ENCODE measurements around the gene CCL23.

The CCL23 gene

GRCh38 chr17:36057911-36058310, 40.1 kb upstream of the CCL23 start:
- H3K4me3 ChIP-seq (ENCODE audit: low read depth, low read length), result no peak overlapping the region
- DNase-seq, result no peak
- H3K9me3 ChIP-seq (ENCODE audit: severe bottlenecking), result no peaks in the 10 kb centered on the region
- H3K27me3 ChIP-seq (ENCODE audit: insufficient read depth, low read depth, severe bottlenecking), result no peaks in the 10 kb centered on the region
- H3K27ac ChIP-seq, result no peak overlapping the region
- TF ChIP-seq, protein P1, sequence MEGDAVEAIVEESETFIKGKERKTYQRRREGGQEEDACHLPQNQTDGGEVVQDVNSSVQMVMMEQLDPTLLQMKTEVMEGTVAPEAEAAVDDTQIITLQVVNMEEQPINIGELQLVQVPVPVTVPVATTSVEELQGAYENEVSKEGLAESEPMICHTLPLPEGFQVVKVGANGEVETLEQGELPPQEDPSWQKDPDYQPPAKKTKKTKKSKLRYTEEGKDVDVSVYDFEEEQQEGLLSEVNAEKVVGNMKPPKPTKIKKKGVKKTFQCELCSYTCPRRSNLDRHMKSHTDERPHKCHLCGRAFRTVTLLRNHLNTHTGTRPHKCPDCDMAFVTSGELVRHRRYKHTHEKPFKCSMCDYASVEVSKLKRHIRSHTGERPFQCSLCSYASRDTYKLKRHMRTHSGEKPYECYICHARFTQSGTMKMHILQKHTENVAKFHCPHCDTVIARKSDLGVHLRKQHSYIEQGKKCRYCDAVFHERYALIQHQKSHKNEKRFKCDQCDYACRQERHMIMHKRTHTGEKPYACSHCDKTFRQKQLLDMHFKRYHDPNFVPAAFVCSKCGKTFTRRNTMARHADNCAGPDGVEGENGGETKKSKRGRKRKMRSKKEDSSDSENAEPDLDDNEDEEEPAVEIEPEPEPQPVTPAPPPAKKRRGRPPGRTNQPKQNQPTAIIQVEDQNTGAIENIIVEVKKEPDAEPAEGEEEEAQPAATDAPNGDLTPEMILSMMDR (IDR thresholded peaks at IDR 0.05; ENCODE audit: low read depth, low read length), result no peak
- no peaks in the 10 kb centered on the region for H3K36me3 ChIP-seq

DNA sequence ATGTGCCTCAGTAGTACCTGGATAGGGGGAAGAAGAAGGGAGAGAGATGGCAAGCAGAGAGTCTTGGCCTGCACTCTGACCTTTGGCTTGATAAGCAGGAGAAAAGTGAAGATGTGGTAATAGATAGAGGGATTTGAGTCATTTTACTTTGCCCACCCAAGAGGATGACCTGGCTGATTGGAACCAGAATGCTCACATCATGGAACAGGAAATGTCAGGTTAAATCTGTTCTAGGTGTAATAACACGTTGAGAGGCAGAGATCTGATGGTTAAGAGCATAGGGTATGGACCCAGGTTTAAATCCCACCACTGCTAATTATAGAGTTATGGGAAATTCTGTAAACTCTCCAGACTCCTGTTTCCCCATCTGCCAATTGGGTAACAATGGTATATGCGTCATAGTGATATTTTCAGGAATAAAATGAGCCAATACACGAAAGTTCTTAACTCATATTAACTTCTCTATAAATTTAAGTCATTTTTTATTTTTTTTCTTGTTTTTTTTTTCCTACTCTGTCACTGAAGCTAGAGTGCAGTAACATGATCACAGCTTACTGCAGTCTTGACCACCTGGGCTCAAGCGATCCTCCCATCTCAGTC, 38.2 kb upstream of the CCL23 start:
- Histone ChIP-seq H3K36me3 (no peaks in the 10 kb centered on the region), H3K27me3 (ENCODE audit: insufficient read depth, low read depth, severe bottlenecking) (no peaks in the 10 kb centered on the region), H3K4me3 (ENCODE audit: low read depth, low read length) (no peak overlapping the region), H3K27ac (no peak overlapping the region), H3K9me3 (ENCODE audit: severe bottlenecking) (no peaks in the 10 kb centered on the region)
- no peak for DNase-seq
- TF ChIP-seq, protein P1 (IDR thresholded peaks at IDR 0.05; ENCODE audit: low read depth, low read length), result no peak

DNA sequence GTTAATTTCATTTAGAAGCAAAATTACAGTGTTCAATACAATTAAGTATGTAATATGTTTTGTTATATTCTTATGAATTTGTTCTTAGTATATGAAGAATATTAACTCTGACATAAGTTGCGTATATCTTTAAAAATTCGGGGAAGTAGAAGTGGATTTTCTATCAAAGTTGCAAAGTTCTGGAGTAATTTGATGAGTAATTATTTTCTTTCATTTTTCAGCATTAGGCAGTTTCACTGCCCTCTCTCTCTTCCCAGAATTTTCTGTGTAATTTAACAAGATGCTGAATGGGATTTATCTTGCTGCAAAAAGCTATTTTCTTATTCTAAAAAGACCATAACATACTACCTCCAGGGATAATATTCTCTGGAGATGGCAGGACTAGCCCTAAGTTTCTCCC, 37.4 kb upstream of the CCL23 start:
- no peak for DNase-seq

DNA sequence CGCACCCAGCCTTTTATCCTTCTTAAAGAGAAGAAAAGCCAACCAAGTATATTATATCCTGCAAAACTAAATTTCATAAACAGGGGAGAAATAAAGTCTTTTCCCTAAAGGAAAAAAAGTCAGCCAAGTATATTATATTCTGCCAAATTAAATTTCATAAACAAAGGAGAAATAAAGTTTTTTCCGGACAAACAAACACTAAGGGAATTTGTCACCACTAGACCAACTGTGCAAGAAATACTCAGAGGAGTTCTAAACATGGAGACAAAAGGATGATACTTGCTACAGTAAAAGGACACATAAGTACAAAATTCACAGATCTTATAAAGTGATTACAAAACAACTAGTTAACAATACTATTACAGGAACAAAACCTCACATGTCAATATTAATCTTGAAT, 31.9 kb upstream of the CCL23 start:
- Histone ChIP-seq H3K9me3 (ENCODE audit: severe bottlenecking) (peaks cover 14% of the 10 kb centered on the region), H3K4me3 (ENCODE audit: low read depth, low read length) (no peak overlapping the region), H3K27me3 (ENCODE audit: insufficient read depth, low read depth, severe bottlenecking) (no peaks in the 10 kb centered on the region), H3K27ac (no peak overlapping the region), H3K36me3 (no peaks in the 10 kb centered on the region)
- DNase-seq, result no peak
- TF ChIP-seq, protein P1 (IDR thresholded peaks at IDR 0.05; ENCODE audit: low read depth, low read length), result no peak

More for the DNA sequence above, 37.4 kb upstream of the CCL23 start:
- Histone ChIP-seq H3K36me3 (no peaks in the 10 kb centered on the region), H3K27ac (no peak overlapping the region), H3K9me3 (ENCODE audit: severe bottlenecking) (no peaks in the 10 kb centered on the region), H3K27me3 (ENCODE audit: insufficient read depth, low read depth, severe bottlenecking) (no peaks in the 10 kb centered on the region), H3K4me3 (ENCODE audit: low read depth, low read length) (no peak overlapping the region)
- TF ChIP-seq, protein P1 (IDR thresholded peaks at IDR 0.05; ENCODE audit: low read depth, low read length), result no peak

DNA sequence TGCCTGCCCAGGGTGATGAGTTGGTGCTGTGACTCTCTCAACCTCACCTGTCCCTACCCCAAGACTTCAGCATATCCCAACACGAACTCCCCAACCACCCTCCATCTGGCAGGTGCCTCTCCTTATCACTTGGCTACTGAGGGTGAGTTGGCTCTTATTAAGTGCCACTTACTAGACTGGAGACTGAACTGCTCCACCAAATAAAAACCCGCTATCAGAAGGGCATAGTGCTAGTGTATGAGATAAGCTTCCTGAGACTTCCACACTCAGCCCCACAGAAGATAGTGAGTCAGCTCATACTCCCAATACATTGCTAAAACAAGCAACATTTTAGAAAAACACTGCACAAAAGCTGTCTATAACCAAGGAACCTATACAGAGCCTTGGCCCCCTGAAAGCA, 30.3 kb upstream of the CCL23 start:
- Histone ChIP-seq H3K9me3 (ENCODE audit: severe bottlenecking) (peaks cover 14% of the 10 kb centered on the region), H3K36me3 (no peaks in the 10 kb centered on the region), H3K27me3 (ENCODE audit: insufficient read depth, low read depth, severe bottlenecking) (no peaks in the 10 kb centered on the region), H3K4me3 (ENCODE audit: low read depth, low read length) (no peak overlapping the region), H3K27ac (no peak overlapping the region)
- no peak for DNase-seq
- TF ChIP-seq, protein P1 (IDR thresholded peaks at IDR 0.05; ENCODE audit: low read depth, low read length), result no peak

- no peak overlapping the region for H3K27ac ChIP-seq
- H3K36me3 ChIP-seq, result no peaks in the 10 kb centered on the region
- H3K9me3 ChIP-seq (ENCODE audit: severe bottlenecking), result no peaks in the 10 kb centered on the region
- no peak for DNase-seq
- TF ChIP-seq, protein P1 (IDR thresholded peaks at IDR 0.05; ENCODE audit: low read depth, low read length), result no peak
- no peaks in the 10 kb centered on the region for H3K27me3 ChIP-seq (ENCODE audit: insufficient read depth, low read depth, severe bottlenecking)
- no peak overlapping the region for H3K4me3 ChIP-seq (ENCODE audit: low read depth, low read length)
Measured at GRCh38 chr17:36036235-36036634, 18.5 kb upstream of the CCL23 start.

All from WERI-Rb-1 (cell line).